Measurements from ENCODE around the gene CCM2. TPM values are rescaled to one million over a fixed set of nuclear protein-coding genes. Genes with fewer than 3 reads are reported as not detected.
A peak's percentile ranks its signal among the peaks of the same experiment; 100 is the strongest.

The CCM2 gene
- total and polyA plus RNA-seq, 2 of the 8 experiments (the other 6 are each of a cell fraction or from before 2014, with no cell fraction given), result 31.6 to 41.2 TPM

DNA sequence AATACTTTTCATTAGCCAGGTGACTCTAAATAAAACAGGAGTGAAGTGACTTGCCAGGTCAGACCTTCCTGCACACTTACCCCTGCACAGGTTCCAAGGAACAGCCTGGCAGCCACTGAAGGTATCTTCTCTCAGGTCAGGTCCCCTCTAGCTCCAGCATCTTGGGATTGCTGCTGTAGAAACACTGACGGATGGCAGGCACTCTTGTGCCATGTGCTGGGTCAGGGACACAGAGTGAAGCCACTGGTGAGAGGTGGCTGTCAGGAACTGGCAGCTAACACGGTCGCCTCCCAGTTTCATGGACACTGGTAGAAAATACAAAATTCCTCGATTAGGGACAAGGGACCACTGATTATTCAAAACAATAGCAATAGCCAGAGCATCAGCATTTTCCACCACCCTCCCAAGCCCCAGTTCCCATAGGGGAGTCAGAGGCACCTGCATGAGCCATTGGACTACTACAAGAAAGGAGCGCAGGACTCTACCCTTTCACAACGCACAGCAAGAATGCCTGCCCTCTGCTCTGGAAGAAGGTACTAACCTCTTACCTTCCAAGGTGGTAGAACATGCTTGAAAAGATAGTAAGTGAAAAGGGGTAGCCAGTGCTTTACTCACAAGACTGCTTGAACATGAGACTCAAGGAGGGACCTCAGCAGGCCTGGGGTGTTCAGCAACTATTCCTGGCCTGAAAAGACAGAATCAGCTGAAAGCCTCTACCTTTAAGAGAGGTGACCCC lies 16.1 kb upstream of the CCM2 start (continued):
- TF ChIP-seq POLR2A (IDR thresholded peaks at IDR 0.05; ENCODE audit: control extremely low read depth in 1 of 2, low read depth in 2 of 2, low read length in 2 of 2), result peak in 1 of 2 experiments; percentile 55; a peak in 2 of 3 replicates
- no peak for TF ChIP-seq KDM1A (IDR thresholded peaks at IDR 0.05; ENCODE audit: borderline replicate concordance, low read length)
- no peak for TF ChIP-seq RAD21 (IDR thresholded peaks at IDR 0.05 in 1 of 2, conservative IDR thresholded peaks at IDR 0.05 in 1 of 2; ENCODE audit: low read depth in 2 of 2, low read length in 2 of 2)
- TF ChIP-seq EZH2 (IDR thresholded peaks at IDR 0.05; ENCODE audit: low read depth, low read length, severe bottlenecking), result no peak
- TF ChIP-seq SP4 (IDR thresholded peaks at IDR 0.05; ENCODE audit: low read length), result no peak
- no peak for TF ChIP-seq TAF1 (IDR thresholded peaks at IDR 0.05; ENCODE audit: low read depth, low read length)

Measured in H1 (cell line).